NCI-H187 (cell line): Measurements from ENCODE around the gene SLC6A12.
"Not testable (repeated sequence)": the region's sequence is repeated elsewhere in the genome, so short reads cannot be mapped to it uniquely, and the experiment has no call there.

ENCODE experiments used
- DNase-seq, 2 experiments: peaks; one replicate each; lab custom pipeline; 2025; lab: John Stamatoyannopoulos, UW

Gene SLC6A12

DNA sequence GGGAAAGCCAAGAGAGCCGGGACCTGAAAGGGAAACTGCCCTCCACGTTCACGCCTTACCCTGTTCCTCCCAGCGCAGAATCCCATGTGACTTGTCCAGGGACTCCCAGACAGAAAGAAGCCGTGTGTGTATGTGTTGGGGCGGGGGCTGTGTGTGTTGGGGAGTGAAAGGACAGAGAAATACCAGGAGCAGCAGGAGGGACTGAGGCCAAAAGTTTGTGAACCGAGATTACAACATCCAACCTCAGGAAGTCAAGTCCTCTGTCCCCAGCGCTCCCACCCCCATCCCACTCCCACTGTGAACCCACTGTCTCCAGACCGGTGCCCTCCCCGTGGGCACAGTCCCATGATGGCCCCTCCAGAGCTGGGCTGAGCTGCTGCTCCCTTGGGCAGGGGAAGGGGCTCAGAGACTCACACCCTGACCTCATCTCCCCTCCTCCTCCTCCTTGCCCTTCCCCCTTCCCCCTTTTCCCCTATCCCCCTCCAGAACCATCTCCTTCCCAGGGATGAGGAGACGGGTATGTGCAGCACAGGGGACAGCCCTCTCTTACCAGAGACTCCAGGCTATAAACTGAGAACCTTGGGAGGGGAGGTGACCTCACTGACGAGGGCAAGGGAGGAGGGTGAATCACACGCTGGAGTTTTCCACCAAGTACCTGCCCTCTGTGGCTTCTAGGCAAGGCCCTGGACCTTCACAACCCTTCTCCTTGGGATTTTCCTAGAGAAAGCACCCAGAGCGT lies at the start of gene SLC6A12:
SLC6A12 (minus strand) TSS at position 155 of the 739 bp plus-strand sequence. CDS start 4,171 bp downstream, outside the sequence.
- no peak for DNase-seq

DNA sequence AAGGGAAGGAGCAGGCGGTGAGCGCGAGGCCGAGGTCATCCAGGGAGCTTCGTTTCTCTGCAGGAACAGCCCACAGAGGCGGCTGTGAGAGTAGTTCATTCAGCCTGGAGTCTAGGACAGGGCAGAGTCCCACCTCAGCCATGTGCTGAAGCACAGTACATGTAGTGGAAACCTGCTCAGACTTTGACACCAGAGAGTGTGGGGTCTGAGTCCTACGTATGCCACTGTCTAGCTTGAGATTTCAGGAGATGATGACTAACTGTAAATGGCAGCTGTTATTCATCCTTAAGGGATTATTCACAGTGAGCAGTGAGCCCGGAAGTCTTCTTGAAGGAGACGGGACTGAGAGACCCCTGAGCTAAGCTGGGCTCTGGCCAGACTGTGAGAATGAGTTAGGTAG lies 49.6 kb upstream of the SLC6A12 start:
- no peak for DNase-seq

DNA sequence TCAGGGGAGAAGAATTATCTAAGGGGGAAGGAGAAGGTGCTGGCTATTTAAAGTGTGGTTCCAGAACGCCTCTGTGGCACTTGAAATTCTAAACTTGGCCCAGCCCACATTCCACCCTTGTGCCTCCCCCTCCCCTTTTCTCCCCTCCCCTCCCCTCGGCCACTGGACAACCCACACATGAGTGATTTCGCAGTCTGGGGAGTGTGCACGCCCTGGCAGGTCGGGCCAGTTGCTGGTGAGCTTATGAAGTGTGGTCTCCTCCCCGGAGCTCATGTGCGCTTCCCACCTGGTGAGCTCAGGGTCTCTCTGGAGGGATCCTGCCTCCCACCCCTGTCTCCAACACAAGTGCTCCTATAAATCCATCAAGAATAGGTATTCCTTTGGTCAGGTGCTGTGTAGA lies 48.9 kb upstream of the SLC6A12 start, which contains the start of gene SLC6A13:
SLC6A13 (minus strand) TSS at position 20 of the 400 bp plus-strand sequence. CDS start 2,784 bp downstream, outside the sequence.
- no peak for DNase-seq

DNA sequence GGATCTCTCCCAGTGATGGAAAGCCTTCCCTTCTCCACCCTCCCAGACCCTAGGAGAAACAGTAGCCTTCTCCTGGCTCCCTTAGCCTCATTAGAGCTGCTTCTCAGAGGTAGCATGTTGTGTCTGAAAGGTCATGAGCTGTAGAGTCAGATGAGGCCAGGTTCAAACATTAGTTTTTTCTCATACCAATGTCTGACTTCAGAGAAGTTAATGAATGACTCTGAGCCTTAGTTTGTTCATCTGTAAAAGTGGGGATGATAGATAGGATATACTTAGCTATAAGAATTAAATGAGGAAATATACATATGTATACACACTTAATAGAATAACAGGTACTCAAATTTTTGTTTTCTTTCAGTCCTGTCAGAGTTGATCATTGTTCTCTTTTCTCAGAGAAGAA lies 48.2 kb upstream of the SLC6A12 start:
- DNase-seq: no peak

DNA sequence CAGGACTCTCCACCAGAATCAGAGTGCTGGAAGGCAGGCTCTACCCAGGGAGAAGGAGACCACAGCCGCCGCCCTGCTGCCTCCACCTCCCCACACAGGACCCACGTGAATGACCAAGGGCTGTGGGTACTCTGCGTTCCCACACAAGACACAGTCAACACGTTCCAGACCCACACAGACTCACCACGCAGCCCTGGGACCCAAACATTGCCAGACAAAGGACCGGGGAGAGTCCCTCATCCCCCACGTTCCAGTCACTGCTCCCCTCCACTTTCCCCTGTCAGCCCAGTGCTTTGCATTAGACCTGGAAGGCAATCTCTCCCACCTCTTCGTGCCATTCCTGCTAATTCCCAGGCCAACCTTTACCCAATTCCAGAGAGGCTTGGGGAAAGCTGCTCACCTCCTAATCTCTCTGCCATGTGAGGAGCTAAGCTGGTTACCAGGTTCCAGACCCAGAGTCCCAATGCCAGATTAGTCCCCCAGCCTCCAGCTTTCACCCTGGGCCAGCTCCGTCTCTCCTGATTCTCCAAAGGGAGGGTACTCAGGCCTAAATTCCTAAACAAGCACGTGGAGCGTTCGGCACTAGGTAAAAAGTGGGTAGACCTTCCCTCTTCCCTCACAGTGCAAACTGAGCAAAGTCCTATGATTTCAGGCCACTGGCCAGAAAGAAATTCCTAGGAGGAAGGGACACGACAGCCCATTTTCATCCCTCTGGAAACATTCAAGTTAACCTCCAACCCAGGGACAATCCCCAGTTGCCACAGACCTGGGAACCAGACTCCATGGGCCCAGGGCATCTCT lies 43.8 kb upstream of the SLC6A12 start:
- no peak for DNase-seq

DNA sequence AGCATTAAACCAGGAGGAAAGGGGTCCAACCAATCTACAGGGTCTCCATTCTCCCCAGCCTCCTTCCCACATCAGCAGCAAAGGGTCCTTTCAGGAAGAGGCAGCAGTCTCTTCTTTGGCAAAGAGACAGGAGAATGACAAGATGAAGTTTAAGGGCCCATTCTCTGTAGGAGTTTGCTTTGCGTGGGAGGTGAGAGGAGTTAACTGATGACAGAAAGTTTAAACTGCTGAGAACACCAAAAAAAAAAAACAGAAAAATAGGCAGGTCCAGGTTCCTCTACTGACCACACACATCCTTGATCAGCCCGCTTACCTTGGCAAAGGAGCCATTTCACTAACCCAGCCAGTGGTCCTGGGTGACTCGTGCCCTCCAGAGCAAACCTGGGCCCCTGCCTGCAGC lies 43.0 kb upstream of the SLC6A12 start:
- no peak for DNase-seq

DNA sequence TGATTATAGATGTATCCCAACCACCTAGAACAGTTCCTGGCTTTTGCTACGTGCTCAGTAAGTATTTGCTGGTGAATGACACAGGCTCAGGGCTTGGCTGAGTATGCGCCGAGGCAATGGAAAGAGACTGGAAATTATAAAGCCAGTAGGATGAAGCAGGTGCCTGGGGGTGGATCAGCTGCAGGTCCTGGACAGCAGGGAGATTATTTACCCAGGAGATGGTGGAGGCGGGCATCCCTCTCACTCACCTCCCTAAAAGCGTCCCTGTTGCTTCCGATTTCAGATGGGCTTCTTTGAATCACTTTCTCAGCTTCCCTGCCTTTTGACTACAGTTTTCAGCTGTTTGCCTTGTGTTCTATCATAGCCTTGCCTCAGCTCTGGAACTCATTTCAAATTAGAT lies 42.3 kb upstream of the SLC6A12 start:
- DNase-seq: no peak

DNA sequence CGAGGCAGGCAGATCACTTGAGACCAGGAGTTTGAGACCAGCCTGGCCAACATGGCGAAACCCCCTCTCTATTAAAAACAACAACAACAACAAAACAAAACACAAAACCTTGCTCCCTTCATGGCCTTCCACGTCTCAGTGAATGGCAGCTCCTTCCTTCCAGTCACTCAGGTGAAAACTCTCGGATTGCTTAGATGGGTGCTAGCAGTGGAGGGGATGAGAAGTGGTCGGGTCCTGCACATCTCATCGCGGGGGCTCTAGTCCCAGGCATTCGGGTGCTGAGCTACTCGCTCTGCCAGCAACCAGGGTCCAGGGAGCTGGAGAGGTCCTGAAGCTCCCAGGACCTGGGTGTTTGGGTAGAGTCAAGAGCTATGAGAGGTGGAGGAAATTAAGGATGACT lies 41.0 kb upstream of the SLC6A12 start:
- DNase-seq: no peak

DNA sequence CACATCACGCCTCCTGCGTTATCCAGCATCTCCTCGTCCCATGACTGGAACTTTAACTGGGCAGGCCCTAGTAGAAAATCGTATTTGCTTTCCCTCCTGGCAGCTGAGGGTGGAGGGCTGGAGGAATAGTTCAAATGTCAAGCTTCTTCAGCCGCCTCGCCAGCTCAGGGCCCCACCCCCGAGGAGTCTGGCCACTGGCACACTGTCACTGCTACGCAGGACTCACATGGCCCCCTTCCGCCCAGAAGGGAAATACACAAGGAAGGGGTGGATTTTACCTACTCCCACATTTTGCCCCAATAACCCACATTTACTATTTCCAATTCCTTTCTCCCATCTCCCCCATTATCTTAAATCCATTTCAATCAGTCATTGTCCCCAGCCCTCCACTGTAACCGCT lies 40.1 kb upstream of the SLC6A12 start:
- DNase-seq: no peak

DNA sequence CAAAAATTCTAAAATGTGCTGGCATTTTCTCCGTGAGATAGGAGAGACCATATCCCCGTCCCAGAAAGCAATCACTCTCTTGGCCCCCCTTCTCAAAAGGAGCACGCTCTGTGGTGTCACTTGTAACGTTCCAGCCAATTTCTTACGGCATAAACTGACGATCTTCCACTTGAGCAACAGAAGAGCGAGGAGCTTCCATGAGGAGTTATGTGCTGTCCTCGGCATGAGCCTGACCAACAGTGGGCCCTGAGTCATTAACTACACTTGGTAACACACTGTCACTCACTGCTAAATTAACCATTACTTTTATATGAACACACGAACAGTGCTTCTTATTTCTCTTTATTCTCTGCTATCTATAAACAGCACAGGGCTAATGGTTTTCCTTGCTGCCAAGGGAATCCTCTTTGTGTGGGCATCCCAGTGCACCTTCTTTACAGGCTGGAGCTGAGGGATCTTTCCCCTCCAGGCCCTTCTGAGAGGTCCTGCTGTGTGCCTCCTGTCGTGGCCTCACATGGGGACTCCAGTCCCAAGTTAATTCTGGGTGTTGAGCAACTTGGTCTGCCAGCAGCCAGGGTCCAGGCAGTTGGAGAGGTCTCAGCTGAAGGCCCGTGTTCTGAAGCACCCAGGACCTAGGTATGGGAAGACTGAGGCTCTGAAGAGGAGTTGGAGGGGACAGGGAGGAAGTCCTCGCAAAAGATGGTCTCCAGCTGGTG lies 39.3 kb upstream of the SLC6A12 start:
- DNase-seq: peak in 1 of 2 experiments; percentile 29

DNA sequence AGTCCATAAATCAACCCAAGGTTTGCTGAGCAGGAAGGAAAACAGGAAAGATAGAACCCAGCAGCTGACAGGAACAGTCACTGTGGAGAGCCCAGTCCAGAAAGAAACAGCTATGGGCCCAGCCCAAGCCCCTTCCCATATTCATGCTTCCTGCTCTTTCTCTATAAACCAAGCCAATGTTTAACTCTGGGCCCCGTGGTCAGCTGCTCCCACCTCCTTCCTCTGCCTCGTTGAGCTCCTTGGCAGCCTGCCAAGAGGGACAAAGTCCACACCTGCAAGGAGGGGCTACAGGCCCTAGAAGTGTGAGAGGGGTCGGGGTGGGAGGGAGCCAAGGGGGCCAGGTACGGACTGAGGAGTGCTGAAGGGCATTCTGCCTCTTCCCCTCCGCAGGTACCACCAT lies 38.7 kb upstream of the SLC6A12 start:
- DNase-seq: no peak

DNA sequence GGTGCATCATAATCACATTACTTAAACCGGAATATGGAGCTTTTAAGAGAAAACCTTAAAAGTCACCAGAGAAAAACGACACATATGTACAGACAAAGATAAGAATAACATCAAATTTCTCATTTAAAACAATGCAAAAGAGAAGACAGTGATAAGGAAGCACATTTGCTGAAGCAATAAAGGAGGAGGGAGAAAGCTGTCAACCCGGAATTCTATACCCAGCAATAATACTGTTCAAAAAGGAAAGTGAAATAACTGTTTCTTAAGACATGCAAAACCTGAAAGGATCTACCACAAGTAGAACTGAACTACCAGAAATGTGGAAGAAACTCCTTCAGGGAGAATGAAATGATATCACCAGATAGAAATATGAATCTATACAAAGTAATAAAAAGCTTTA lies 33.3 kb upstream of the SLC6A12 start:
- DNase-seq: no peak

DNA sequence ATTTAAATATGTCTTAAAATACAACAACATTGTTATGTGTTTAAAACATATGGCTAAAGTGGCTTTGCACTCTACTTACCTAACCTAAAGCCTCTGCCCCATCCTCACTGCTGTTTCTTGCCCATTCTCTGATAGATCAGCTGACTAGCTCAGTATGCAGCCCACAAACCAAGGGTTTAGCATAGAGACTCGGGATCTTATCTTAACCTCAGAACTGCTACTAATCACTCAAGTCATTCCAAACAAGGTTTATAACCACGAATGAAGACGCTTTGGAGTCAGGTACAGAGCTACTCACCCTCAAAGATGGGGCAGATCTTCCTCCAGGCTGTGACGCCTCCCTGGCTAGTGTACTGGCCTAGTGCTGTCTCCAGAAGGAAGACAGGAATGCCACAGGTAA lies 29.4 kb upstream of the SLC6A12 start:
- no peak for DNase-seq

DNA sequence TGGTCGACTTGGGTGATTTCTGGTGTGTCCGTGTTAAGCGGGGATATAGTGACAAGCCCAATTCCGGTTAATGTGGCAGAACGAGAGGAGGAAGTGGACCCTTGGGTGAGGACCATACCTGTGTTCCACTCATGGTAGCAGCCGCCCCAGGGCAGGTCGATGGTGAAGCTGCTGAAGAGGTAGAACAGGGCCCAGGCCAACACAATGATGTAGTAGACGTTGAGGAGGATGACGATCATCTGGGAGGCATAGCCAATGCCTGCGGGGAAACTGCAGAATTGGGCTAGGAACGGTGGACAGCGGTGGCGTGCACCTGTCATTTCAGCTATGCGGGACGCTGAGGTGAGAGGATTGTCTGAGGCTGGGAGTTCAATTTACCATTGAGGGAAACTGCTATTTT lies 28.5 kb upstream of the SLC6A12 start:
- DNase-seq: no peak

DNA sequence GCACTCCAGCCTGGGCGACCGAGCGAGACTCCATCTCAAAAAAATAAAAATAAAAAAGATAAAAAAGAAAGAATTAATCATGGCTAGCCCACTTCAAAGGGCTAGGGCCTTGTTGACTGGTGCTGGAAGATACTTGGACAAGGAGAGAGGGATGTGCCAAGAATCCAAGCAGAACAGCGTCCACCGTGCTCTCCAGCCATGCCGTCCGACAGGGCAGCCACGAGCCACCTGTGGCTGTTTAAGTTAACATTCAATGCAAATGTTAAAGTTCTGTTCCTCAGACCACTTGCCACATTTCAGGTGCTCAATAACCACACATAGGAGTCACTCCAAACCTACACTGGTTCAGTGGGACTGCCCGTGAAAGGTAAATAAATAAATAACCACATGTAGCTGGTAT lies 27.3 kb upstream of the SLC6A12 start:
- no peak for DNase-seq

DNA sequence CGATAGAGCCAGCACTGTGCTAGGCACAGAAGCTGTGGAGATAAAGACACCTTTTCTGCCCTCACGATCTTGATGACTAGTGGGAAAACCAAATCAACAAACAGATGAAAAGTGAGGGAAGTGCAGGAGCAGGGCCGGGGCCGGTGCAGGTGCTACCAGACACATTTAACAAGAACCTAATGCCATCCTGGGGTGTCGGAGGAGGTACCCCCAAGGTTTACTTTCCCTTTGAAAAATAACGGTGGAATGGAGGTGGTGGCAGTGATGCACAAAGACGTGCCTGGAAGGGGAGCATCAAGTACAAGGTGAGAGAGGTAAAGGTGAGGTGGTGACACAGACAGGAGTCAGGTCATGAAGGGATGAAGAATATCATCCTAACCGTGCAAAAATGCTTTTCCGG lies 26.6 kb upstream of the SLC6A12 start:
- DNase-seq: no peak

DNA sequence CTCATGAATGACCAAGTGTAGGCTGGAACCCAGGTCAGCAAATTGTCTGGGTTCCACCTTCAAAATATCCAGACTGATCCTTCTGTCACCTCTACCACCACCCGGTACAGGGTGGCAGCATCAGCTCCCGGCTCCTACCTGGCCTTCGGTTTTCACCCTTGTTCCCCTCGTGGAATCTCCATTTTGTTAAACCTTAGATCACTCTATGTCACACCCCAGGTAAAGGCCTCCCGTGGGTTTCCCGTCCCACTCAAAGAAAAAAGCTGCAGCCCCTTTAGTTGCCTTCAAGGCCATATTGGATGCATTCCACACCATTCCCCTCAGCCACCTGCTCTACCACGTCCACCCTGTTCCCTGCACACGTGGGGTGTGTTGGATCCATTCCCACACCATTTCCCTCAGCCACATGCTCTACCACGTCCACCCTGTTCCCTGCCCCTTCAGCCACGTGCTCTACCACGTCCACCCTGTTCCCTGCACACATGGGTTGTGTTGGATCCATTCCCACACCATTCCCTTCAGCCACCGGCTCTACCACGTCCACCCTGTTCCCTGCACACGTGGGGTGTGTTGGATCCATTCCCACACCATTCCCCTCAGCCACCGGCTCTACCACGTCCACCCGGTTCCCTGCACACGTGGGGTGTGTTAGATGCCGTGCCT lies 24.9 kb upstream of the SLC6A12 start:
- DNase-seq: no peak

DNA sequence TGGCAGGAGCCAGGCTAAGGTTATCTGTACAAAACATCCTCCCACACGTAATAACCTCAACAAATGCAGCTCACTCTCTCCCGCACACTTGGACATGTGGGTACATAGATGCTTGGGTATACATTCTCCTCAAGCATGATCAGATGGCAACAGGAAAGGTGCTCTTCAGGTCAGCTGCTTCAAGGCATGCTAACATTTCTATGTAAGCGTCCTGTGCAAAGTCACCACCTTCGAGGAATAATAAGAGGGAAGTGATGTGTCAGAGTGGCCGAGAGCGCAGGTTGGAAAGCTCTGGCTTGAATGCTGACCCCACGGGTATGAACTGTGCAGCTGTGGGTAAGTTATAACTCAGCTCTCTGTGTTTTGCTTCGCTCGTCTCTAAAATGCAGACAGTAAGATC lies 24.2 kb upstream of the SLC6A12 start:
- DNase-seq: no peak

DNA sequence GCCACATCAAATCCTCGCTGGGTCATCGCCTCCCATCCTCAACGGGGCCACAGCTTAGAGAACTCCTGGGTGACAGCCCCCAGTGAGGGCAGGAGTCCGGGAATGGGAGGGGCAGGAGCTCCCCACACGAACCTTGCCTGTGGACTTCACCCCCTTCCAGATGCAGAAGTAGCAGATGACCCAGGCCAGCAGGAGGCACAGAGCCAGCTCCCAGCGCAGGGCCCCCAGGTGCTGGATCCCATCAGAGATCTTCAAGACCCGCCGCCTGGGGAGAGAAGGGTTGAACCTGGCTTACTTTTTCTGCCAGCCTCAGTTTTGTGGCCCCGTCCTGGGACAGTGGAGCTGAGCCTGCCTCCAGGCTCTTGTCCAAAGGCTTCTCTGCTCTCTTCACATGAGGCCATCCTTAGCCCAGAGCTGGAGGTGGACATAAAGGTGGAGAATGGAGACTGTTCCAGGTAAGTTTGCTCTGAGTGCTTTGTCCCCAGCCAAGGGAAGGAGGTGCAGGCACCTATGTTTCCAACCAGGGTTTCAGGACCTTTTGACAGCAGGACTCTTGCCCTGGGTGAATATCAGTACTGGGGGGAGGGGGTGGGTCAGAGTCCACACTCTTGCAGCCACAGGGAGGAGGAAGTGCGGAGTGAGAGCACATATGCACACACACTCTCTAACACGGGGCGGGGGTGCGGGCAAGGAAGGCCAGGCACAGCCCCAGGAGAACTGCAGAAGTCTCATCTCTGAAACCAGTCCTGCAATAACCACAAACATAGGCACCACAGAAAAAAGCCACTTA lies 23.3 kb upstream of the SLC6A12 start:
- no peak for DNase-seq

DNA sequence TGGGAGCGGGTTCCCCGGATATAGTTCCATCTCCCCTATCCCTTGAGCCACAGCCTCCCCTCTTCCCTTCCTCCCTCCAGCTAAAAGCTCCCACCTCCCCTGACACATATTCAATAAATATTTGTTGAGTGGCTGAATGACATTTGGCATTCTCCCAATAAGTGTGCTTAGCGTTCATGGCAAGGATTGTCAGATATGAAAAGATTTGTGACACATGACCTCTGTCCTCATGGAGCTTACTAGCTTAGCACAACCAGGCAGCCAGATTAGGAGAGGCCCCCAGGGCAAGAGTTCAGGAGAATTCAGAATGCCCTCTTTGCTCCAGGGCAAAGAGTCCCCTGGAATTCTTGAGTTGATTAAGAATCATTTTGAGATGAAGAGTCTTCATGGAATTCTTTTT lies 22.5 kb upstream of the SLC6A12 start:
- DNase-seq: no peak

DNA sequence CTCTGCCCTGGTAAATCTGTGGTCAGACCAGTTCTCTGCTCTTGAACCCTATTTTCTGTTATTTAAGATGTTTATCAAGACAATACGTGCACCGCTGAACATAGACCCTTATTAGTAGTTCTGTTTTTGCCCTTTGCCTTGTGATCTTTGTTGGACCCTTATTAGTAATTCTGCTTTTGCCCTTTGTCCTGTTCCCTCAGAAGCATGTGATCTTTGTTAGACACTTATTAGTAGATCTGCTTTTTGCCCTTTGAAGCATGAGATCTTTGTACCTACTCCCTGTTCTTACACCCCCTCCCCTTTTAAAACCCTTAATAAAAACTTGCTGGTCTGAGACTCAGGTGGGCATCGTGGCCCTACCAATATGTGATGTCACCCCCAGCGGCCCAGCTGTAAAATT lies 22.0 kb upstream of the SLC6A12 start:
- not testable (repeated sequence) for DNase-seq
